GM21447 (cell line): ENCODE results near the gene RNASE4.
"Not testable (repeated sequence)": the region's sequence is repeated elsewhere in the genome, so short reads cannot be mapped to it uniquely, and the experiment has no call there.

Experiments used
- ATAC-seq: cut with Tn5 transposase; IDR thresholded peaks from one replicate; pipeline ENCODE4 v1.9.1; 2021; ENCODE audit not compliant: unreplicated experiment

Gene RNASE4

GRCh38 chr14:20697273-20698017, 13.1 kb downstream of the RNASE4 start:
- ATAC-seq: no peak

- ATAC-seq: no peak
Measured at GRCh38 chr14:20698018-20698329, 13.6 kb downstream of the RNASE4 start.

- ATAC-seq: no peak
Measured at GRCh38 chr14:20698934-20699333, 14.6 kb downstream of the RNASE4 start.

- no peak for ATAC-seq
Measured at GRCh38 chr14:20699931-20700330, 15.6 kb downstream of the RNASE4 start.

GRCh38 chr14:20700965-20701364, 16.6 kb downstream of the RNASE4 start:
- not testable (repeated sequence) for ATAC-seq

GRCh38 chr14:20706657-20707355, 22.4 kb downstream of the RNASE4 start:
- ATAC-seq: no peak

GRCh38 chr14:20707622-20708021, 23.3 kb downstream of the RNASE4 start:
- ATAC-seq: no peak

- ATAC-seq: no peak
Measured at GRCh38 chr14:20711261-20711660, 26.9 kb downstream of the RNASE4 start.

GRCh38 chr14:20711685-20712084, 27.3 kb downstream of the RNASE4 start:
- ATAC-seq: no peak

GRCh38 chr14:20712904-20713303, 28.5 kb downstream of the RNASE4 start:
- no peak for ATAC-seq

GRCh38 chr14:20714593-20715250, 30.4 kb downstream of the RNASE4 start:
- ATAC-seq: no peak

- no peak for ATAC-seq
Measured at GRCh38 chr14:20719777-20720176, 35.4 kb downstream of the RNASE4 start.

- no peak for ATAC-seq
Measured at GRCh38 chr14:20720741-20721140, 36.4 kb downstream of the RNASE4 start.

- ATAC-seq: no peak
Measured at GRCh38 chr14:20722016-20722415, 37.7 kb downstream of the RNASE4 start.

GRCh38 chr14:20723488-20723887, 39.1 kb downstream of the RNASE4 start:
- no peak for ATAC-seq

GRCh38 chr14:20726121-20726520, 41.8 kb downstream of the RNASE4 start:
- ATAC-seq: not testable (repeated sequence)

- ATAC-seq: no peak
Measured at GRCh38 chr14:20726531-20726930, 42.2 kb downstream of the RNASE4 start.

GRCh38 chr14:20730891-20731290, 46.5 kb downstream of the RNASE4 start:
- no peak for ATAC-seq

- ATAC-seq: no peak
Measured at GRCh38 chr14:20732477-20732876, 48.1 kb downstream of the RNASE4 start.

- no peak for ATAC-seq
Measured at GRCh38 chr14:20732979-20733635, 48.7 kb downstream of the RNASE4 start.

- no peak for ATAC-seq
Measured at GRCh38 chr14:20733684-20734429, 49.5 kb downstream of the RNASE4 start.
